ENCODE results near the gene MUC5AC.

The MUC5AC gene

DNA sequence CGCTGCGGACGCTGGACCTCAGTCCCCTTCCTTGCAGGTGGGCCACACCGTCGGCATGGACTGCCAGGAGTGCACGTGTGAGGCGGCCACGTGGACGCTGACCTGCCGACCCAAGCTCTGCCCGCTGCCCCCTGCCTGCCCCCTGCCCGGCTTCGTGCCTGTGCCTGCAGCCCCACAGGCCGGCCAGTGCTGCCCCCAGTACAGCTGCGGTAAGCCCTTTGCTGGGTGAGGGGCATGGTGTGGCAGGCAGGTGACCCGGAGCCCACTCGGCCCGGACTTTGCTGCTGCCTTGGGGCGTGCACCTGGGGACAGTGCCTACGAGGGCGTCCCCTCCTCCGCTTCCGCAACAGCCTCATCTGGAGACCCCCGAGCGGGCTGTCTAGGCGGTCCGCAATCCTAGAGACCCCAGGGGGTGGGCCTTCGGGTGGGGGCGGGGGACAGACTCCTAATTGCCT is 39.7 kb downstream of the MUC5AC start:
- no peak overlapping the region for H3K4me3 ChIP-seq (ENCODE audit: low read depth, low read length)
- TF ChIP-seq, protein P1, sequence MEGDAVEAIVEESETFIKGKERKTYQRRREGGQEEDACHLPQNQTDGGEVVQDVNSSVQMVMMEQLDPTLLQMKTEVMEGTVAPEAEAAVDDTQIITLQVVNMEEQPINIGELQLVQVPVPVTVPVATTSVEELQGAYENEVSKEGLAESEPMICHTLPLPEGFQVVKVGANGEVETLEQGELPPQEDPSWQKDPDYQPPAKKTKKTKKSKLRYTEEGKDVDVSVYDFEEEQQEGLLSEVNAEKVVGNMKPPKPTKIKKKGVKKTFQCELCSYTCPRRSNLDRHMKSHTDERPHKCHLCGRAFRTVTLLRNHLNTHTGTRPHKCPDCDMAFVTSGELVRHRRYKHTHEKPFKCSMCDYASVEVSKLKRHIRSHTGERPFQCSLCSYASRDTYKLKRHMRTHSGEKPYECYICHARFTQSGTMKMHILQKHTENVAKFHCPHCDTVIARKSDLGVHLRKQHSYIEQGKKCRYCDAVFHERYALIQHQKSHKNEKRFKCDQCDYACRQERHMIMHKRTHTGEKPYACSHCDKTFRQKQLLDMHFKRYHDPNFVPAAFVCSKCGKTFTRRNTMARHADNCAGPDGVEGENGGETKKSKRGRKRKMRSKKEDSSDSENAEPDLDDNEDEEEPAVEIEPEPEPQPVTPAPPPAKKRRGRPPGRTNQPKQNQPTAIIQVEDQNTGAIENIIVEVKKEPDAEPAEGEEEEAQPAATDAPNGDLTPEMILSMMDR (IDR thresholded peaks at IDR 0.05; ENCODE audit: low read depth, low read length), result no peak

DNA sequence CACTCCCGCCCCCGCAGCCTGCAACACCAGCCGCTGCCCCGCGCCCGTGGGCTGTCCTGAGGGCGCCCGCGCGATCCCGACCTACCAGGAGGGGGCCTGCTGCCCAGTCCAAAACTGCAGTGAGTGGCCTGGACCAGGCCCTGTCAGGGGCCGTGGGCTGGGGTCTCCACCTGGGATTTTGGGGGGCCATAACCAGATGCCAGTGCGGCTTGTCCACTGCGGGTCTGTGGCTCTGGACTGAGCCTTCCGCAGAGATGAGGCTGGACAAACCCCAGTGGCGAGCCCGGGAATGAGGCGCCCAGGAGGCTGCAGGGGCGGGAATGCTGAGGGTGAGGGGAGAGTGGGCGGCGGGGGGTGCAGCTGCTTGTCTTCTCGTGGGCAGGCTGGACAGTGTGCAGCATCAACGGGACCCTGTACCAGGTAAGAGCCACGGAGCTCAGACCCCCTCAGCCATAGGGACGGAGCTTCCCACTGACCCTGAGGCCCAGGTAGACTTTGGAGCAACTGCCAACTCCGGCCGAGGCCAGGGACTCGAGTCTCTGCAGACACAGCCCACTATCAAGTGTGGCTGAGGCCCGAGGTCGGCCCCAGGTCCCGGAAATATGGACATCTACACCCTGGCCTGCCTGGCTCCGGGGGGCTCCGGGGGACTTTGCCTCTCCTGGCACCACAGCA is 40.3 kb downstream of the MUC5AC start:
- H3K4me3 ChIP-seq (ENCODE audit: low read depth, low read length), result no peak overlapping the region
- TF ChIP-seq, protein P1 (IDR thresholded peaks at IDR 0.05; ENCODE audit: low read depth, low read length), result no peak

DNA sequence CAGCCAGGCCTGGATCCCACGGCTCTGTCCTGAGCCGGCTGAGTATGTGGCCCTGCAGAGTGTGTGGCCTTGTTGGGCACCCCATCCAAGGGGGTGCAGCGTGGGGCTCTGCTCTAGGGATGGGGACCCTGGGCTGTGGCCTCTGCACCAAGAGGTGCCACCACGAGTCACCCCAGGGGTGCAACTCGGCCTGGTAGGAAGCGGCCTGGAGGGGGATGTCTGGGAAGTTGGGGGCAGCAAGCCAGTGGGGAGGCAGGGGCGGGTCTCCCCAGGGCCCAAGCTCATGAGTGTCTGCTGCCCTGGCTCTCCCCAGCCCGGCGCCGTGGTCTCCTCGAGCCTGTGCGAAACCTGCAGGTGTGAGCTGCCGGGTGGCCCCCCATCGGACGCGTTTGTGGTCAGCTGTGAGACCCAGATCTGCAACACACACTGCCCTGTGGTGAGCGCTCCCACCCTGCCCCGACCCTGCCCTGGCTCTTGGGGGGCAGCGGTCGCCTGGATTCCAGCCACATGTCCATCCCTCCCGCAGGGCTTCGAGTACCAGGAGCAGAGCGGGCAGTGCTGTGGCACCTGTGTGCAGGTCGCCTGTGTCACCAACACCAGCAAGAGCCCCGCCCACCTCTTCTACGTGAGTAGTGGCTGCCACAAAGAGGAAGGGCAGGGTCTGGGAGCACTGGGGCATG is 40.9 kb downstream of the MUC5AC start:
- TF ChIP-seq, protein P1 (IDR thresholded peaks at IDR 0.05; ENCODE audit: low read depth, low read length), result no peak
- H3K4me3 ChIP-seq (ENCODE audit: low read depth, low read length), result no peak overlapping the region

DNA sequence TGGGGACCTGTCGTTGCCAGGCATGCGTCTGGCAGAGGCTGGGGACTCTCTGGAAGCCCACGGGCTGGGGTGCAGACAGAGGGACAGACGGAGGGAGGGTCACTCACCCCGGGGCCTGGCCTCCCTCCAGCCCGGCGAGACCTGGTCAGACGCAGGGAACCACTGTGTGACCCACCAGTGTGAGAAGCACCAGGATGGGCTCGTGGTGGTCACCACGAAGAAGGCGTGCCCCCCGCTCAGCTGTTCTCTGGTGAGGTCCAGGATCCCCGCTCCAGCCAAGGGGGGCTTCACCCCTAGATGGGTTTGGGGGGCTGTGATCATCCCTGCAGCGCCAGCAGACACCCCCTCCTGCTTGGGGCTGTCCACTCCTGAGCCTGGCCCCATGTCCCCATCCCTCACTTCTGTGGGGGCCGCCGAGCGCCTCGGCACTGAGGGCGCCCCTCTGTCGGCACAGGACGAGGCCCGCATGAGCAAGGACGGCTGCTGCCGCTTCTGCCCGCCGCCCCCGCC is 41.5 kb downstream of the MUC5AC start:
- H3K4me3 ChIP-seq (ENCODE audit: low read depth, low read length), result no peak overlapping the region
- TF ChIP-seq, protein P1 (IDR thresholded peaks at IDR 0.05; ENCODE audit: low read depth, low read length), result no peak

DNA sequence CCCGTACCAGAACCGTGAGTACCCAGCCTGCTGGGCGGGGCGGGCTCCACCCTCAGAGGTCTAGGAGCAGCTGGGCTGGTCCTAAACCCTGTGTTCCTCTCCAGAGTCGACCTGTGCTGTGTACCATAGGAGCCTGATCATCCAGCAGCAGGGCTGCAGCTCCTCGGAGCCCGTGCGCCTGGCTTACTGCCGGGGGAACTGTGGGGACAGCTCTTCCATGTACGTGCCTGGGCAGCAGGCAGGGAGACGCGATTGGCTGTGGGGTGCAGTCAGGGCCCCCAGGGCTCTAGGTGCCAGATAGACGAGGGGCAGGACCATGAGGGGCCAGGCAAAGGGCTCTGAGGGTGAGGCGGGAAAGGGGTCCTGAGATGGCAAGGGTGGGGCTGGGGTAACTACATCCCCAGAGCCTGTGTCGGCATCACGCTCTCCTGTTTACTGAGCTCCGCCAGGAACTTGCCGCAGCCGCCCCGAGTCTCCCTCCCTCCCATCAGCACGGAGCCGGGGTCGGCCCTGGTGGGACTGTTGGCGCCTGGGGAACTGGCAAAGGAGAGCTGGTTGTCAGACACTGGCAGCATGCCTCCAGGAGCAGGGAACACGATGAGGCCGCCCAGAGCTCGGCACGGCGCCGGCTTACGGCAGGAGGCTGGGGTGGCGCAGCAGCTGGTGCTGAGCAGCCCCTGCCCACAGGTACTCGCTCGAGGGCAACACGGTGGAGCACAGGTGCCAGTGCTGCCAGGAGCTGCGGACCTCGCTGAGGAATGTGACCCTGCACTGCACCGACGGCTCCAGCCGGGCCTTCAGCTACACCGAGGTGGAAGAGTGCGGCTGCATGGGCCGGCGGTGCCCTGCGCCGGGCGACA is 42.2 kb downstream of the MUC5AC start:
- TF ChIP-seq, protein P1 (IDR thresholded peaks at IDR 0.05; ENCODE audit: low read depth, low read length), result no peak

DNA sequence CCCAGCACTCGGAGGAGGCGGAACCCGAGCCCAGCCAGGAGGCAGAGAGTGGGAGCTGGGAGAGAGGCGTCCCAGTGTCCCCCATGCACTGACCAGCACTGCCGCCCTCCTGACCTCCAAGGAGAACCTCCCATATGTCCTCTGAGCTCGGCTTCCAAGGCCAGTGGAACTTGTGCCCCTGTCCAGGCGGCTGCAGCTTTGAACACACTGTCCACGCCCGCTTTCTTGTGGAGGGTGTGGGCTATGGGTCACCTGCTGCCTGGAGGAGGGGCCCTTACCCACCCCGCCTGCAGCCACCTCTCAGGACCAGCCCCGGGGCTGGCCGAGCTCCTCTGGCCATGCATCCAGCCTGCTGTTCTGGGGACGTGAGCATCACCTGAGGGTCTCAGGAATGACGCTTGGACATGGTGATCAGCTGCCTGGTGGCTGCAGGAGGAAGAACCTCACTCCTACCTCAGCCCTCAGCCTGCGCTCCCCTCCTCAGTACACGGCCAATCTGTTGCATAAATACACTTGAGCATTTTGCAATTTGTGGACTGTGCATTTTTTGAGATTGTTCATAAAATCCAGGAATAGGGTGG is 42.9 kb downstream of the MUC5AC start:
- TF ChIP-seq, protein P1 (IDR thresholded peaks at IDR 0.05; ENCODE audit: low read depth, low read length), result no peak
- H3K4me3 ChIP-seq (ENCODE audit: low read depth, low read length), result no peak overlapping the region

More for the DNA sequence above, 42.2 kb downstream of the MUC5AC start:
- no peak overlapping the region for H3K4me3 ChIP-seq (ENCODE audit: low read depth, low read length)
